Ramos (cell line): ENCODE measurements around the gene KLRD1.
"Not testable (repeated sequence)": the region's sequence is repeated elsewhere in the genome, so short reads cannot be mapped to it uniquely, and the experiment has no call there.

ENCODE experiments used
- in situ Hi-C: fragments of 300-500 bp; cut with MboI; formaldehyde crosslinking; loops from one replicate; pipeline ENCODE4 v1.14.3; 2022; ENCODE audit warnings: low sequenced_read_pairs; ENCODE audit not compliant: unreplicated experiment

The KLRD1 gene

GRCh38 chr12:10331642-10332239 is 24.1 kb downstream of the KLRD1 start:
- in situ Hi-C loops, result no loop called here

DNA sequence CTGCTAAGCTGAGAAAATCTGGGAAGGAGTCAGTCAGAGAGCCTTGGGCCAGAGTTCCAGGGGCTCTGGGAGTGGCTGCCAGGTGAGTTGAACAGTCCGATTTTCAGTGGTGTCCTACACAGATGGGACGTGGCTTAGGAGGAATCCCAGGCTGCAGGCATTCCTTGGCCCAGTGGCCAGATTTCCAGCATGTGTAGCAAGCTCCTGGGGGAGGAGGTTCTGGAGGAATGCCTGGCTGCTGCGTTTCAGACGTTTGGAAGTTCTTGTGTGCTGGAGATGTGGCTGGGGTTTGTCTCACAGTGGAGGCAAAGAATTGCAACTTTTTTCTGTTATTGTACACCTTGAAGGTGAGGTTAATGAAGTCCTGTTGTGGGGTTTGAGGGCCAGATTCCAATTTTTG is 28.5 kb downstream of the KLRD1 start:
- in situ Hi-C loops, result not testable (repeated sequence)

DNA sequence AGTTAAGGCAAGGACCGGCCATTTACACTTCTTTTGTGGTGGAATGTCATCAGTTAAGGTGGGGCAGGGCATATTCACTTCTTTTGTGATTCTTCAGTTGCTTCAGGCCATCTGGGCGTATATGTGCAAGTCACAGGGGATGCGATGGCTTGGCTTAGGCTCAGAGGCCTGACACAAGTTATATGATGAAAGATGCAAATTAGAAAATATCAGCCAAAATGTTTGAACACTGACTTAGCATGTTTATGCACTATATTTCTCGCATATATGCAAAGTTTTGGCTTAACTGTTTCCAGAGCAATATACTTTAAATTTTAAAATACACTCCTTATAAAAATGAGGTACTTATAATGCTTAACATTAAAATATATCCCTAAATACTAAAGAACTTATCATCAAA is 30.8 kb downstream of the KLRD1 start:
- in situ Hi-C loops, result not testable (repeated sequence)

- in situ Hi-C loops, result no loop called here
These were observed 31.6 kb downstream of the KLRD1 start for GRCh38 chr12:10339053-10339840.

DNA sequence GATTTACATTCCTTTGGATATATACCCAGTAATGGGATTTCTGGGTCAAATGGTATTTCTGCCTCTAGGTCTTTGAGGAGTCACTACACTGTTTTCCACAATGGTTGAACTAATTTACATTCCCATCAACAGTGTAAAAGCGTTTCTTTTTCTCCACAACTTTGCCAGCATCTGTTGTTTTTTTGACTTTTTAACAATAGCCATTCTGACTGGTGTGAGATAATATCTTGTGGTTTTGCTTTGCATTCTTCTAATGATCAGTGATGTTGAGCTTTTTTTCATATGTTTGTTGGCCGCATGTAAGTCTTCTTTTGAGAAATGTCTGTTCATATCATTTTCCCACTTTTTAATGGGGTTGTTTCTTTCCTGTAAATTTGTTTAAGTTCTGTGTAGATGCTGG is 33.3 kb downstream of the KLRD1 start:
- in situ Hi-C loops, result not testable (repeated sequence)

DNA sequence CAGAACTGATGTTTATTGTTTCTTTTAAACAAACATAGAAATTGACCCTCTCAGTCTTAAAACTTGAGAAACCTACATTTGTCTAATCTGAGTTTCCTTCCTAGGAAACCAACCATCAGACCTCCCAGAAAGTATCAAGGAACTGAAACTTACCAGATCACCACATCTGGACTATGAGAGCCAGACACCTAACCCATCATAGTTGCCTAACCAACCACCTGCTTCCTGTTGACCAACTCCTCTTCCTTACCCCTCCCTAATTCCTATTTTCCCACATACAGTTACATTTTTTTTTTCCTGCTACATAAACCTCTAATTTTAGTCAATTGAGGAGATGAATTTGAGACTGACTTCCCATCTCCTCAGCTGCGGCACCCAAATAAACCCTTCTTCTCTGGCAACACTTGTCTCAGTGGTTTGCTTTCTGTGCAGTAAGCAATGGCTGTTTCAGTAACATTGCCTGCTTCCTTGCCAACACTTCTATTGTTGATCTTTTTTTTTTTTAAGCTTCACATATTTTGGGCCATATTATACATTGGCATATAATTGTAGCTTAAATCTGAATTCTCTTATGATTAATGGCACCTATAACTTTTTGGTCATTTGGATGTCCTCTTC is 34.3 kb downstream of the KLRD1 start:
- in situ Hi-C loops, result no loop called here

DNA sequence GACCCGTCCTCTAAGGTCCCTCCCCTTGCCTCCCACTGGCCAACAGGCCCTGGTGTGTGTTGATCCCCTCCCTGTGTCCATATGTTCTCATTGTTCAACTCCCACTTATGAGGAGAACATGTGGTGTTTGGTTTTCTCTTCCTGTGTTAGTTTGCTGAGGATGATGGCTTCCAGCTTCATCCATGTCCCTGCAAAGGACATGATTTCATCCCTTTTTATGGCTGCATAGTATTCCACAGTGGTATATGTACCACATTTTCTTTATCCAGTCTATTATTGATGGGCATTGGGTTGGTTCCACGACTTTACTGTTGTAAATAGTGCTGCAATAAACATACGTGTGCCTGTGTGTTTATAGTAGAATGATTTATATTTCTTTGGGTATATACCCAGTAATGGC is 43.8 kb downstream of the KLRD1 start:
- in situ Hi-C loops, result not testable (repeated sequence)

GRCh38 chr12:10354071-10354470 is 46.4 kb downstream of the KLRD1 start:
- in situ Hi-C loops, result no loop called here

- in situ Hi-C loops, result no loop called here
These were observed 46.8 kb downstream of the KLRD1 start for GRCh38 chr12:10354502-10354901.

GRCh38 chr12:10358131-10358530 is 50.5 kb downstream of the KLRD1 start:
- in situ Hi-C loops, result no loop called here

DNA sequence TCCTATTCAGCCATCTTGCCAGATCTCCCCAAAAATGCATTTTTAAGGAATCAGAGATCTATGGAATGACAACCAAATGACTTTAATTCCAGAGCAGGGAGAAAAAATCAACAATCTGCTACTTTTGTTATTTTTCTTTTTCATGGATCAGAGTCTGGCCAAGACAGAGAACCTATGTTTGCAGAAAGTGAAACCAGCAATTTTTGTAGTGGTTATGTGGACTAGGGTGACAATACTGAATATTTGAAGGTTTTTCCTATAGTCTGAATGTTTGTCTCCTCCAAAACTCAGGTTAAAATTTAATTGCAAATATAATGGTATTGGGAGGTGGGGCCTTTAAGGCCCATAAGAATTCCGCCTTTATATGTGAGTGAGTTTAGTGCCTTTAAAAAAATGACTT is 51.3 kb downstream of the KLRD1 start:
- in situ Hi-C loops, result no loop called here

DNA sequence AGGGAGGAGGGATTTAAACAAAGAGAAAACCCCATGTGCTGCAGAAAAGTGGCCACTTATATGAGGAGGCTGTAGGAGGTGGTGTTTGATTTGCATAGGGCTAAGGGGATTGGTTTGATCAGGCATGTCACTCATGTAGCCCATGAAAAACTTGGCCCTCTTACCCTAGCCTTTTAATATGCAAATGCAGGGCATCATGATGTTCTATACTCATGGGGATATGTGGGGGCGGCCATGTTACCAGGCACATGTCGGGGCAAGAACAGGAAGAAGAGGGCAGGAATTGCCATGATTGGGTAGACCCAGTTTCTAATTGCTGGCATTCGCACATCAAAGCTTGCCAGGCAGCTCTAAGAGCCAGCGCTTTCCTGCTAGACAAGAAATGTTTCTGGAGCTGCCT is 53.4 kb downstream of the KLRD1 start:
- in situ Hi-C loops, result no loop called here

GRCh38 chr12:10361622-10362021 is 54.0 kb downstream of the KLRD1 start:
- in situ Hi-C loops, result no loop called here

- in situ Hi-C loops, result no loop called here
These were observed 54.7 kb downstream of the KLRD1 start for GRCh38 chr12:10362325-10362724.

DNA sequence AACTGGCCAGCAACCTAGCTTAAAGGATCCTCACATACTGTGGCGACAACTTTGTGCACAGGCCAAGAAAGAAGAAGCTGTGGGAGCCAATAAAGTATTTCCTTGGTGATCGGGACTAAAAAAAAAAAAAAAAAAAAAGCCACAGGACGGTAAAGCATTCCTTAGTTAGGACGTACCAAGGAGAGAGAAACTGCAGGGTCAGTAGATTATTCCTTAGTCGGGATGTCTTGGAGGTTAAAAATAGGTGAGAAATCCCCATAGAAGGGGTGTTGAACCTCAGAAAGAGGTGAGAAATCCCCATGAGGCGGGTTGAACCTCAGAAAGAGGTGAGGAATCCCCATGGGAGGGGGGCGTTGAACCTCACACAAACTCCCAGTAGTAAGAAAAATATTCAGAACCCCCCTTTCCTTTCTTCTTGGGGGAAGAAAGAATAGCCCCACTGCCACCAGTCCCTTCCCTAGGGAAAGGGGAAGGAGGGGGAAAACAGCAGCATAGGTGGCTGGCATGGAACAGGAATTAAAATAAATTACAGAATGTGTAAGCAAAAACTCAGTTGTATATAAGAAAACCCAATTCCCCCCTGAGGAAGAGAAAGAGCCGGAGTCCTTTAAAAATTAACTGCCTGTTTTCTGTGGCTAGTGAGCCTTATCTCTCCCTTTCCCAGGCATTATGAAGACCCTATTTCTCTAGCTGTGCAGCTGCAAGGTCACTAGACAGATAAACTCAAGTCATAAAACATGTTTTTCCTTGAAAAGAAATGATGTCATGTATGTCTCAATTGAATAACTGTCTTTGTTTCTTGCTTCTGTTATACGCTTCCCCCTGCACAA is 55.4 kb downstream of the KLRD1 start:
- in situ Hi-C loops, result no loop called here

DNA sequence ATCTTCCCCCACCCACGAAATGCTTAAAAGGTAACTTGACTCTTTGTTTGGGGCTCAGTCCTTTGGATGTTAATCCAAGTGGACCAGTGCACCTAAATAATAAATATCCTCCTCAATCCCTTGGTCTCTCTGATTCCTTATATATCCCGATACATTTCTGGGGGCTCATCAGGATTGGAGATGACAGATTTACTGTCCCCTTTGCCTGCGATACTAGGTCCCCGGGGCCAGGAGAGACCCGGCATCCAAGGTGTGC is 55.9 kb downstream of the KLRD1 start:
- in situ Hi-C loops, result no loop called here

GRCh38 chr12:10363914-10364814 is 56.5 kb downstream of the KLRD1 start:
- in situ Hi-C loops, result no loop called here

DNA sequence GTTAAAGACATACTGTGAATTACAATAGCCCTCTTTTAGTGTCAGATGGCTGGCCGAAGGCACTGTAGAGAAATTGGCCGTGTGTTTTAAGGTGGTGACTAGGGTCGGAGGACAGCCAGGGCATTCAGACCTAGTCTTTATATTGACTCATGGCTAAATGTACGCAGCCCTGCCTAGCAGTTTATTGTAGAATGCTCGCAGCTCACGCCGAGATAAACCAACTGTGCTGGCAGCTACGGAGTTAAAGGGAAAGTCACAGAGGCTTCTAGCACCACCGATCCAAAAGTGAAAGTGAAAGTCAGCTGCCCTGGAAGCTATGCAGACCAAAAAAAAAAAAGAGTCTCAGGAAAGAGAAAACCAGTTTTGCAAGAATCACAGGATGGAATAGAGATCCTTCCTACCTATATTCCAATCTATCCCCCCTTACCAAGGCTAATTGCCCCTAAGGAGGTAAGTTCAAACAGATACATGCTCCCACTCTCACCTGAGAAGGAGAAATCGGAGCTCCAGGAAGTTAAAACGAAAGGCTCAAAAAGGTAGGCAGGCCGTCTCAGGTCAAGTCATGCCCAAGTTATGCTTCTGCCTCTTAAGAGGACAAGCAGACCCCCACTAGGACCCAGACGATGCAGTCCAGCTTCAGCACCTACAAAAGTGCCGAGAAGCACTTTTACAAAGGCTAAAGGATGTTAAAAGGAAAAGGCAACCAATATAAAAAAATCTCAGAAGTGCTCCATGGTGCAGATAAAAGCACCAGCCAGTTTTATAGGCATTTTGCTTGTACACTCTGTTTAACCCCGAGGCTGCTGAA is 57.3 kb downstream of the KLRD1 start:
- in situ Hi-C loops, result no loop called here

DNA sequence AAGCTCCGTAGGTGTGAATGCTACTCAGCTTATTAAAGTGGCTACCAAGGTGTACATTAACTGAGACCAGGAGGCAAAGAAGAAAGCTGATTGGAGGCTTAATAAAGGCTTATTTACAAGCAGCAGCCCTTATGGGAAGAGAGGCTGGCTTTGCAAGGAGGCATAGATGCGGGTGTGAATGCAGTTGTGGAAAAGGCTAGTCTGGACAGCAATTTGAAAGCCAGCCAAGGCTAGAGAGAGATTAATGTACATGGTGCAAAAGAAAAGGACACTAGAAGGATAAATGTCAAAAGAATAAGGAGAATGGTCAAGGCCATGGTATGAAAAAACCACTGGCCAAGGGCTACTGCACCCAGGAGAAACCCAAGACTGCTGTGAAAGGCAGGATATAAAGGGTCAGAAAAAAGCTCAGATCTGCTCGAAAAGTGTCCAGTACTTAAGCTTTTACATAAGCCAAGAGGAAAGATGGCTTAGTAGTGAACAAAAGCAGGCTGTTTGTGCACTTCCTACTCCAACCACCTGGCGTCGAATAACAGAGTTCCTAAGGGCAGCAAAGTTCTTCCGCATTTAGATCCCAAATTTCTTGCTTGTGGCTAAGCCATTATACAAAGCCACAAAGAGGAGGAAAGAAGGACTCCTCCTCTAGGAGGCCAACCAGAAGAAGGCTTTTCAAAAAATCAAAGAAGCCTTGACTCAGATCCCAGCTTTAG is 58.2 kb downstream of the KLRD1 start:
- in situ Hi-C loops, result no loop called here
